Ovary (tissue), 9 donors: ENCODE measurements around the gene AGPAT4. TPM values are rescaled to one million over a fixed set of nuclear protein-coding genes. Genes with fewer than 3 reads are reported as not detected.

Experiments
- DNase-seq, 5 donors: peaks; one replicate each; pipeline ENCODE4 v3.0.0-alpha.2; 2019 to 2020
- H3K27ac ChIP-seq, 2 donors: fragments of 200-600 bp; one replicate each; pipeline versions ENCODE4 v1.5.1 to v1.8.0; 2019 to 2022
- H3K27me3 ChIP-seq: fragments of 200-600 bp; one replicate; pipeline ENCODE4 v1.8.0; 2022
- H3K36me3 ChIP-seq: fragments of 200-600 bp; sonication (generic); one replicate; pipeline ENCODE4 v1.5.1; 2019
- H3K4me1 ChIP-seq: one replicate; pipeline ENCODE4 v1.8.1; 2013; ENCODE audit warnings: mild to moderate bottlenecking, moderate library complexity; ENCODE audit not compliant: insufficient read depth
- H3K4me3 ChIP-seq: fragments of 200-600 bp; sonication (generic); one replicate; pipeline ENCODE4 v1.5.1; 2017
- H3K9me3 ChIP-seq, 2 donors: fragments of 200-600 bp in 1 of 2; sonication (generic) in 1 of 2; one replicate each; pipeline versions ENCODE4 v1.5.1 to v1.8.1; 2013 to 2019; ENCODE audit warnings: mild to moderate bottlenecking in 1 of 2, moderate library complexity in 1 of 2
- CTCF ChIP-seq, 3 donors: fragments of 450-650 bp in 2 of 3; fragments of 200-600 bp in 1 of 3; IDR thresholded peaks; one replicate each; pipeline versions ENCODE4 v1.5.1 to v1.8.0; 2016 to 2022; ENCODE audit warnings: antibody characterized with exemption in 3 of 3, mild to moderate bottlenecking in 1 of 3
- EP300 ChIP-seq: sonication (generic); formaldehyde crosslinking; IDR thresholded peaks from one replicate; pipeline ENCODE4 v1.6.1; 2017; ENCODE audit warnings: antibody characterized with exemption
- POLR2A ChIP-seq: fragments of 450-650 bp; IDR thresholded peaks from one replicate; pipeline ENCODE4 v1.6.1; 2017; ENCODE audit warnings: antibody characterized with exemption, mild to moderate bottlenecking, moderate library complexity
- WGBS, 3 donors: extraction: QIAGEN DNeasy Blood & Tissue Kit in 1 of 3; methylation state at CpG; one replicate each; pipeline versions ENCODE4 v1.1.5 to v1.1.7; 2013 to 2017; 5-methylcytosine and 5-hydroxymethylcytosine counted together
- intact Hi-C, 4 donors: fragments of 100-400 bp; cut with DNase I; formaldehyde crosslinking; loops; one replicate each; pipeline versions ENCODE4 v1.11.0 to v1.15.1; 2022 to 2023
- polyA plus RNA-seq, 2 donors: library from polyadenylated mRNA; stranded (reverse); fragments of 200-250 nt in 1 of 2; fragments of 350-450 nt in 1 of 2; fragmentation: Illumina TruSeq in 1 of 2; extraction: RNeasy Lipid Tissue Mini Kit (QIAGEN cat#74804) in 1 of 2; gene quantifications; one replicate each; pipeline ENCODE4 v1.2.3, GENCODE V29; 2013 to 2014
- total RNA-seq, 7 donors: library from RNA; depleted of rRNA in 2 of 7; stranded (reverse); fragments of >200 nt in 2 of 7; fragmentation: NEBNext Ultra II Directional in 3 of 7; extraction: Animal tissue kit (Norgen Biotek cat#: 25700) in 3 of 7; gene quantifications; one replicate each; pipeline versions ENCODE4 v1.1.0 to v1.2.4, GENCODE V29; 2016 to 2023
- donor health status: DM: no; HTN: no; CAD: no; lungs with moderate emphysema.
- donor health status: DM: no; HTN: no; CAD: no.
- donor health status: Bipolar disorder and iron deficiency.
- donor health status: DM: yes; HTN: yes; CAD: no.
- donor health status: DM: no; HTN: no; CAD: no.
- donor health status: DM: yes; HTN: yes; CAD: no.

Gene AGPAT4
- total and polyA plus RNA-seq, 9 donors, result 4.4 to 13.7 (median 8.9) TPM

DNA sequence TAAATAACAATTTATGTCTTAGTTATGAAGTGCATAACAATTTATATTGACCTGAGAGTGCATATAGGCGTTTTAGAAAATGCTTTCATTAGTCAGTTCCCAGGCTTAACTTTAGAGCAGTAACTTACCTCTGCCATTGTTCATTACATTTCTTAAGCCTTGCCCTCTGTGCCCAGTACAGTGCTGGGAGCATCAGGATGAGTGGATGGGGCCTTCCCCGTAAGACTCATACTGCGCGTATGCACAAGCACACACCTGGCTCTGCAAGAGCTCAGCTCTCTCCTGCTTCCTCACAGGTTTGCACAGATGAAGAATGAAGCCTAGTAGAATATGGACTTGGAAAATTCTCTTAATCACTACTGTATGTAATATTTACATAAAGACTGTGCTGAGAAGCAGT lies 157.3 kb downstream of the AGPAT4 start:
- Histone ChIP-seq H3K27ac (no peak overlapping the region), H3K4me3 (no peak overlapping the region), H3K36me3 (no peaks in the 10 kb centered on the region), H3K9me3 (no peaks in the 10 kb centered on the region), H3K4me1 (no peaks in the 10 kb centered on the region), H3K27me3 (no peaks in the 10 kb centered on the region)
- TF ChIP-seq EP300, result no peak
- TF ChIP-seq POLR2A, result no peak
- TF ChIP-seq CTCF (IDR thresholded peaks at IDR 0.05), result no peak
- intact Hi-C loops, result no loop called here
- DNase-seq, result no peak
- WGBS, 3 donors, result 90 to 97% (median 93%) methylated on average over 4 of the region's 4 CpGs

DNA sequence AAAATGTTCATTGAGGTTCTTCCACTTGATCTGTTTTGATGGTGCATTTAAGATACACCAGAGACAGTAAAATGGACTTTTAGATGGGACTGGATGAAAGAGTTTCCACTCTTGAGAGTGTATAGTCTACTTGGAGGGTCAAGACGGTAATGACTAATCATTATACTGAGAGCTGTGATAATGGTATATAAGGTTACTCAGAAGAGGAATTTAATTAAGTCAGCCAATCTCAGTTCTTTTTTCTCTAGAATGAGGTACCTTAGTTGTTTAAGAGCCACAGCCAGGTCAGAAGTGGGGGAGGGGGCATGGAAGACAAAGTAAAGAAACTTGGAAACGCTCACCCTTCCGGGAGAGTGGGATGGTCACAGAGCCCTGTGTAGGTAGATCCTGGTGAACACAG lies 158.4 kb downstream of the AGPAT4 start:
- no peaks in the 10 kb centered on the region for H3K4me1 ChIP-seq
- no peak for DNase-seq
- 89 to 94% (median 94%) methylated on average over 3 of the region's 3 CpGs for WGBS, 3 donors
- no peaks in the 10 kb centered on the region for H3K9me3 ChIP-seq
- H3K4me3 ChIP-seq, result no peak overlapping the region
- no peak overlapping the region for H3K27ac ChIP-seq
- intact Hi-C loops, result no loop called here
- no peaks in the 10 kb centered on the region for H3K36me3 ChIP-seq
- TF ChIP-seq CTCF (IDR thresholded peaks at IDR 0.05) (no peak), EP300 (no peak), POLR2A (no peak)
- no peaks in the 10 kb centered on the region for H3K27me3 ChIP-seq

GRCh38 chr6:161111261-161111660 lies 162.6 kb downstream of the AGPAT4 start:
- Histone ChIP-seq H3K27me3 (no peaks in the 10 kb centered on the region), H3K4me3 (no peak overlapping the region), H3K9me3 (no peaks in the 10 kb centered on the region), H3K4me1 (no peaks in the 10 kb centered on the region), H3K27ac (no peak overlapping the region), H3K36me3 (no peaks in the 10 kb centered on the region)
- intact Hi-C loops, result no loop called here
- TF ChIP-seq CTCF (IDR thresholded peaks at IDR 0.05) (no peak), POLR2A (no peak), EP300 (no peak)
- no peak for DNase-seq
- WGBS, 3 donors, result 87 to 88% (median 88%) methylated on average over 4 of the region's 4 CpGs

GRCh38 chr6:161110028-161110779 lies 163.7 kb downstream of the AGPAT4 start:
- H3K27ac ChIP-seq, result no peak overlapping the region

More at GRCh38 chr6:161110028-161110779, 163.7 kb downstream of the AGPAT4 start:
- Histone ChIP-seq H3K9me3 (no peaks in the 10 kb centered on the region), H3K4me3 (no peak overlapping the region), H3K36me3 (no peaks in the 10 kb centered on the region), H3K27me3 (no peaks in the 10 kb centered on the region), H3K4me1 (no peaks in the 10 kb centered on the region)
- intact Hi-C loops, result no loop called here
- TF ChIP-seq CTCF (IDR thresholded peaks at IDR 0.05), result no peak
- no peak for TF ChIP-seq POLR2A
- TF ChIP-seq EP300, result no peak
- DNase-seq, result no peak
- WGBS, 3 donors, result 84 to 88% (median 86%) methylated on average over 14 of the region's 14 CpGs
